A673 (cell line): ENCODE data around the gene RFESD.

Source experiments
- CTCF ChIP-seq: fragments of 300-800, 200-600 bp; sonication (generic); conservative IDR thresholded peaks from 2 replicates; pipeline ENCODE4 v1.5.1; 2017; ENCODE audit warnings: low read depth, mild to moderate bottlenecking, antibody characterized with exemption, low read length, moderate library complexity, mixed read lengths
- EZH2 ChIP-seq: fragments of 200-600 bp; sonication (generic); IDR thresholded peaks from 2 replicates; pipeline ENCODE4 v1.6.1; 2017; ENCODE audit warnings: borderline replicate concordance, low read depth, mild to moderate bottlenecking, mixed read lengths, antibody characterized with exemption, low read length; ENCODE audit not compliant: poor library complexity, severe bottlenecking

GRCh38 chr5:95643152-95643551 lies 3.4 kb upstream of the RFESD start:
- TF ChIP-seq CTCF (no peak), EZH2 (no peak)
